HepG2 (cell line): ENCODE measurements around the gene APBB1IP.

ENCODE experiments used
- POLR2A ChIP-seq, 2 experiments: IDR thresholded peaks; 2 replicates each; pipeline ENCODE4 v1.6.1; 2011; ENCODE audit warnings: low read depth in 2 of 2, low read length in 2 of 2, mild to moderate bottlenecking in 1 of 2, moderate library complexity in 1 of 2; ENCODE audit not compliant: insufficient read depth in 1 of 2
- POLR2AphosphoS2 ChIP-seq: IDR thresholded peaks from 2 replicates; pipeline ENCODE4 v1.6.1; 2011; ENCODE audit warnings: low read depth, low read length, improper control_type of control experiment
- YY1 ChIP-seq: IDR thresholded peaks from 2 replicates; pipeline ENCODE4 v1.6.1; 2011; ENCODE audit warnings: low read length, low read depth, moderate library complexity, mild to moderate bottlenecking; ENCODE audit not compliant: insufficient read depth, insufficient replicate concordance
- ZNF274 ChIP-seq: sonication (generic); formaldehyde crosslinking; IDR thresholded peaks from 2 replicates; pipeline ENCODE4 v1.5.1; 2020; ENCODE audit warnings: mild to moderate bottlenecking, missing genetic modification reagents
- ZNF629 ChIP-seq: sonication (generic); formaldehyde crosslinking; conservative IDR thresholded peaks from 2 replicates; pipeline ENCODE4 v1.5.0; 2020; ENCODE audit warnings: missing genetic modification reagents
- TF ChIP-seq, protein P1 (sequence below): sonication (generic); formaldehyde crosslinking; conservative IDR thresholded peaks from 2 replicates; pipeline ENCODE4 v1.4.0; 2020; ENCODE audit warnings: missing genetic modification reagents
- TF ChIP-seq, protein P2 (sequence below): sonication (generic); formaldehyde crosslinking; IDR thresholded peaks from 2 replicates; pipeline ENCODE4 v1.5.0; 2020; ENCODE audit warnings: mild to moderate bottlenecking, missing genetic modification reagents, moderate library complexity
- TF ChIP-seq, protein P3 (sequence below): conservative IDR thresholded peaks from 2 replicates; pipeline ENCODE4 v1.6.1; 2018; ENCODE audit warnings: missing genetic modification reagents

DNA sequence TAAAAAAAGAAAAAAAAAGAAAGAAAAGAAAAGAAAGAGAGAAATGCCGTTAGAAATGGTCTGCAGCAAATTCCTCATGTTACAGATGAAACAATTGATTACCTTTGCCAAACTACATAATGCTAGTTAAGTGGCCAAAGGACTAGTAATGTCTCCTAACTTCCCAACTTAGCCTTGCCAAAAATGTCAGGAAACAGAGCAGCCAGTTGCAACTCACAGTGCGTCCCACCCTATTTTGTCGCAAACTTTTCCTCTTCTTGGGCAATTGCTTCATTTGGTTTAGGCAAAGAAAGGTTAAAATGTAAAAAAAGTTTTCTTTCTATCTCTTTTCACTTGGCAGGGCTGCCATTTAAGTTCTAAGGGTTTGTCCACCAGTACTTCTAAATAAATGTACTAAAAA is 53.1 kb downstream of the APBB1IP start:
- no peak for TF ChIP-seq POLR2A (IDR thresholded peaks at IDR 0.05; ENCODE audit: insufficient read depth in 1 of 2, low read depth in 2 of 2, low read length in 2 of 2)
- no peak for TF ChIP-seq ZNF629
- TF ChIP-seq ZNF274 (CRISPR knock-in tag), result no peak
- TF ChIP-seq, protein P1, sequence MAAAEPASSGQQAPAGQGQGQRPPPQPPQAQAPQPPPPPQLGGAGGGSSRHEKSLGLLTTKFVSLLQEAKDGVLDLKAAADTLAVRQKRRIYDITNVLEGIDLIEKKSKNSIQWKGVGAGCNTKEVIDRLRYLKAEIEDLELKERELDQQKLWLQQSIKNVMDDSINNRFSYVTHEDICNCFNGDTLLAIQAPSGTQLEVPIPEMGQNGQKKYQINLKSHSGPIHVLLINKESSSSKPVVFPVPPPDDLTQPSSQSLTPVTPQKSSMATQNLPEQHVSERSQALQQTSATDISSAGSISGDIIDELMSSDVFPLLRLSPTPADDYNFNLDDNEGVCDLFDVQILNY (CRISPR knock-in tag), result no peak
- TF ChIP-seq YY1, result no peak
- TF ChIP-seq, protein P2, sequence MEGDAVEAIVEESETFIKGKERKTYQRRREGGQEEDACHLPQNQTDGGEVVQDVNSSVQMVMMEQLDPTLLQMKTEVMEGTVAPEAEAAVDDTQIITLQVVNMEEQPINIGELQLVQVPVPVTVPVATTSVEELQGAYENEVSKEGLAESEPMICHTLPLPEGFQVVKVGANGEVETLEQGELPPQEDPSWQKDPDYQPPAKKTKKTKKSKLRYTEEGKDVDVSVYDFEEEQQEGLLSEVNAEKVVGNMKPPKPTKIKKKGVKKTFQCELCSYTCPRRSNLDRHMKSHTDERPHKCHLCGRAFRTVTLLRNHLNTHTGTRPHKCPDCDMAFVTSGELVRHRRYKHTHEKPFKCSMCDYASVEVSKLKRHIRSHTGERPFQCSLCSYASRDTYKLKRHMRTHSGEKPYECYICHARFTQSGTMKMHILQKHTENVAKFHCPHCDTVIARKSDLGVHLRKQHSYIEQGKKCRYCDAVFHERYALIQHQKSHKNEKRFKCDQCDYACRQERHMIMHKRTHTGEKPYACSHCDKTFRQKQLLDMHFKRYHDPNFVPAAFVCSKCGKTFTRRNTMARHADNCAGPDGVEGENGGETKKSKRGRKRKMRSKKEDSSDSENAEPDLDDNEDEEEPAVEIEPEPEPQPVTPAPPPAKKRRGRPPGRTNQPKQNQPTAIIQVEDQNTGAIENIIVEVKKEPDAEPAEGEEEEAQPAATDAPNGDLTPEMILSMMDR (CRISPR knock-in tag), result no peak
- TF ChIP-seq POLR2AphosphoS2, result no peak
- TF ChIP-seq, protein P3, sequence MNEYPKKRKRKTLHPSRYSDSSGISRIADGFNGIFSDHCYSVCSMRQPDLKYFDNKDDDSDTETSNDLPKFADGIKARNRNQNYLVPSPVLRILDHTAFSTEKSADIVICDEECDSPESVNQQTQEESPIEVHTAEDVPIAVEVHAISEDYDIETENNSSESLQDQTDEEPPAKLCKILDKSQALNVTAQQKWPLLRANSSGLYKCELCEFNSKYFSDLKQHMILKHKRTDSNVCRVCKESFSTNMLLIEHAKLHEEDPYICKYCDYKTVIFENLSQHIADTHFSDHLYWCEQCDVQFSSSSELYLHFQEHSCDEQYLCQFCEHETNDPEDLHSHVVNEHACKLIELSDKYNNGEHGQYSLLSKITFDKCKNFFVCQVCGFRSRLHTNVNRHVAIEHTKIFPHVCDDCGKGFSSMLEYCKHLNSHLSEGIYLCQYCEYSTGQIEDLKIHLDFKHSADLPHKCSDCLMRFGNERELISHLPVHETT (CRISPR knock-in tag), result no peak
